H9 (cell line): ENCODE measurements around the gene HSH2D. TPM values are rescaled to one million over a fixed set of nuclear protein-coding genes. Genes with fewer than 3 reads are reported as not detected.

Source experiments
- DNase-seq: peaks from one replicate; pipeline ENCODE4 v3.0.0-alpha.2; 2017
- H2AFZ ChIP-seq: one replicate; pipeline ENCODE4 v1.6.1; 2013; ENCODE audit warnings: mild to moderate bottlenecking, low read length, control low read depth, moderate library complexity
- H2AK5ac ChIP-seq: 2 replicates; pipeline ENCODE4 v1.6.1; 2013; ENCODE audit warnings: low read length, control low read depth, mixed read lengths; ENCODE audit not compliant: insufficient read length
- H2BK120ac ChIP-seq: one replicate; pipeline ENCODE4 v1.6.1; 2013; ENCODE audit warnings: low read depth, mild to moderate bottlenecking, low read length, control low read depth, inconsistent platforms; ENCODE audit not compliant: poor library complexity, severe bottlenecking
- H2BK12ac ChIP-seq: 2 replicates; pipeline ENCODE4 v1.6.1; 2013; ENCODE audit warnings: low read length, control low read depth, mixed read lengths, low read depth; ENCODE audit not compliant: insufficient read length
- H2BK15ac ChIP-seq: 2 replicates; pipeline ENCODE4 v1.6.1; 2013; ENCODE audit warnings: low read depth, low read length, control low read depth
- H2BK20ac ChIP-seq: one replicate; pipeline ENCODE4 v1.6.1; 2013; ENCODE audit warnings: low read depth, mild to moderate bottlenecking, low read length, control low read depth, inconsistent platforms; ENCODE audit not compliant: poor library complexity, severe bottlenecking
- H2BK5ac ChIP-seq: 2 replicates; pipeline ENCODE4 v1.6.1; 2013; ENCODE audit warnings: low read length, control low read depth, mixed read lengths; ENCODE audit not compliant: insufficient read length
- H3K14ac ChIP-seq: 2 replicates; pipeline ENCODE4 v1.6.1; 2013; ENCODE audit warnings: low read length, control low read depth; ENCODE audit not compliant: insufficient read depth
- H3K18ac ChIP-seq: 2 replicates; pipeline ENCODE4 v1.6.1; 2013; ENCODE audit warnings: low read depth, mild to moderate bottlenecking, mixed read lengths, low read length, control low read depth; ENCODE audit not compliant: insufficient read length
- H3K23ac ChIP-seq: 2 replicates; pipeline ENCODE4 v1.6.1; 2013; ENCODE audit warnings: low read length, control low read depth, mixed read lengths, low read depth; ENCODE audit not compliant: insufficient read length
- H3K23me2 ChIP-seq: 2 replicates; pipeline ENCODE4 v1.6.1; 2013; ENCODE audit warnings: low read depth, mild to moderate bottlenecking, mixed read lengths, low read length, control low read depth; ENCODE audit not compliant: insufficient read length, poor library complexity, severe bottlenecking
- H3K27ac ChIP-seq: 2 replicates; pipeline ENCODE4 v1.5.1; 2013; ENCODE audit warnings: low read length, control low read depth, mixed read lengths, low read depth; ENCODE audit not compliant: insufficient read length
- H3K27me3 ChIP-seq: 2 replicates; pipeline ENCODE4 v1.6.1; 2013; ENCODE audit warnings: low read length, control low read depth, inconsistent platforms; ENCODE audit not compliant: insufficient read depth
- H3K4ac ChIP-seq: 2 replicates; pipeline ENCODE4 v1.6.1; 2013; ENCODE audit warnings: low read depth, mild to moderate bottlenecking, control low read depth, inconsistent platforms, low read length, moderate library complexity
- H3K4me1 ChIP-seq: 2 replicates; pipeline ENCODE4 v1.6.1; 2013; ENCODE audit warnings: low read length, control low read depth, inconsistent platforms; ENCODE audit not compliant: insufficient read depth
- H3K4me2 ChIP-seq: 2 replicates; pipeline ENCODE4 v1.6.1; 2013; ENCODE audit warnings: low read length, control low read depth, mixed read lengths; ENCODE audit not compliant: insufficient read length, insufficient read depth
- H3K56ac ChIP-seq: 2 replicates; pipeline ENCODE4 v1.6.1; 2013; ENCODE audit warnings: low read depth, mild to moderate bottlenecking, mixed read lengths, low read length, control low read depth; ENCODE audit not compliant: insufficient read length
- H3K79me1 ChIP-seq: 2 replicates; pipeline ENCODE4 v1.6.1; 2013; ENCODE audit warnings: low read depth, mild to moderate bottlenecking, moderate library complexity, low read length, control low read depth, inconsistent platforms; ENCODE audit not compliant: insufficient read depth, poor library complexity, severe bottlenecking
- H3K79me2 ChIP-seq: 2 replicates; pipeline ENCODE4 v1.6.1; 2013; ENCODE audit warnings: low read length, control low read depth, inconsistent platforms; ENCODE audit not compliant: insufficient read depth
- H3K9ac ChIP-seq: 2 replicates; pipeline ENCODE4 v1.6.1; 2013; ENCODE audit warnings: low read length, control low read depth, mixed read lengths; ENCODE audit not compliant: insufficient read length; ENCODE audit errors: extremely low read depth
- H3K9me3 ChIP-seq: one replicate; pipeline ENCODE4 v1.6.1; 2013; ENCODE audit warnings: low read depth, low read length, inconsistent platforms; ENCODE audit not compliant: control insufficient read depth
- H3T11ph ChIP-seq: one replicate; pipeline ENCODE4 v1.6.1; 2013; ENCODE audit warnings: mild to moderate bottlenecking, low read length, control low read depth, inconsistent platforms
- H4K20me1 ChIP-seq: one replicate; pipeline ENCODE4 v1.6.1; 2013; ENCODE audit not compliant: control insufficient read depth, insufficient read length, insufficient read depth
- H4K5ac ChIP-seq: 2 replicates; pipeline ENCODE4 v1.6.1; 2013; ENCODE audit warnings: low read depth, mild to moderate bottlenecking, mixed read lengths, low read length, control low read depth; ENCODE audit not compliant: insufficient read length
- H4K8ac ChIP-seq: replicated peaks from 2 replicates; pipeline ENCODE4 v1.6.1; 2013; ENCODE audit warnings: low read length, control low read depth, mixed read lengths, low read depth; ENCODE audit not compliant: insufficient read length
- H4K91ac ChIP-seq: 2 replicates; pipeline ENCODE4 v1.6.1; 2013; ENCODE audit warnings: low read depth, mild to moderate bottlenecking, moderate library complexity, mixed read lengths, low read length, control low read depth; ENCODE audit not compliant: insufficient read length
- H3K27ac Mint-ChIP-seq, 3 experiments: 2 replicates in 2 of 3; 3 replicates in 1 of 3; pipeline ENCODE4 v1.8.0; 2020 to 2021; ENCODE audit warnings: mixed read lengths in 3 of 3, mild to moderate bottlenecking in 1 of 3, moderate library complexity in 1 of 3
- H3K27me3 Mint-ChIP-seq: 2 replicates; pipeline ENCODE4 v1.8.0; 2021; ENCODE audit warnings: low read depth, mild to moderate bottlenecking, moderate library complexity, mixed read lengths
- H3K36me3 Mint-ChIP-seq, 3 experiments: 2 replicates in 2 of 3; 3 replicates in 1 of 3; pipeline ENCODE4 v1.8.0; 2020 to 2021; ENCODE audit warnings: low read depth in 3 of 3, mixed read lengths in 3 of 3; ENCODE audit not compliant: insufficient read depth in 1 of 3
- H3K4me1 Mint-ChIP-seq, 2 experiments: 2 replicates each; pipeline ENCODE4 v1.8.0; 2020; ENCODE audit warnings: mixed read lengths in 2 of 2
- H3K4me3 Mint-ChIP-seq, 2 experiments: 2 replicates in 1 of 2; 3 replicates in 1 of 2; pipeline ENCODE4 v1.8.0; 2020 to 2021; ENCODE audit warnings: mild to moderate bottlenecking in 2 of 2, mixed read lengths in 2 of 2, moderate library complexity in 1 of 2
- H3K9me3 Mint-ChIP-seq, 2 experiments: 2 replicates in 1 of 2; 3 replicates in 1 of 2; pipeline ENCODE4 v1.8.0; 2020; ENCODE audit warnings: mild to moderate bottlenecking in 2 of 2, mixed read lengths in 2 of 2, moderate library complexity in 1 of 2
- WGBS: extraction: QIAGEN DNeasy Blood & Tissue Kit; methylation state at CpG from one replicate; pipeline ENCODE4 v1.1.7; 2013; ENCODE audit warnings: missing lambda C conversion rate, low lambda C conversion rate, mixed read lengths; ENCODE audit not compliant: insufficient read length; ENCODE audit errors: extremely low coverage; 5-methylcytosine and 5-hydroxymethylcytosine counted together
- total RNA-seq: library from RNA; stranded (reverse); gene quantifications from 2 replicates; pipeline ENCODE4 v1.2.1, GENCODE V29; 2021
- TF ChIP-seq, protein P1 (sequence below): fragments of 200-600 bp; sonication (generic); conservative IDR thresholded peaks from 3 replicates; pipeline ENCODE4 v1.8.0; 2021; ENCODE audit warnings: antibody characterized with exemption, mild to moderate bottlenecking

Gene HSH2D
- total RNA-seq, 1 experiment from 2014 or later, result 2.3 TPM

GRCh38 chr19:16202320-16203255, 59.1 kb downstream of the HSH2D start:
- no peak overlapping the region for H4K8ac ChIP-seq
- no peak overlapping the region for H2BK12ac ChIP-seq
- H2BK20ac ChIP-seq, result no peak overlapping the region
- H3K23ac ChIP-seq, result no peak overlapping the region
- no peaks in the 10 kb centered on the region for H3K79me1 ChIP-seq
- no peak overlapping the region for H2AFZ ChIP-seq
- Mint-ChIP-seq H3K9me3 (no peaks in the 10 kb centered on the region), H3K27me3 (no peaks in the 10 kb centered on the region), H3K4me3 (no peak overlapping the region; a peak in 1 of 5 replicates), H3K27ac (peak overlapping the region in 1 of 3 experiments; percentile 7; a peak in 2 of 7 replicates), H3K4me1 (peaks cover 3% of the 10 kb centered on the region in 2 experiments; a peak in 3 of 4 replicates), H3K36me3 (peaks cover 2 to 9% (median 8%) of the 10 kb centered on the region in 3 experiments; a peak in 2 of 7 replicates)
- H3K27me3 ChIP-seq, result no peaks in the 10 kb centered on the region
- no peaks in the 10 kb centered on the region for H3K23me2 ChIP-seq
- no peaks in the 10 kb centered on the region for H3K79me2 ChIP-seq
- no peak overlapping the region for H2BK120ac ChIP-seq
- no peak for DNase-seq
- no peak overlapping the region for H4K5ac ChIP-seq
- no peaks in the 10 kb centered on the region for H3K9me3 ChIP-seq
- H3K4me2 ChIP-seq, result no peak overlapping the region
- no peak overlapping the region for H4K91ac ChIP-seq
- no peak overlapping the region for H3K9ac ChIP-seq
- no peak overlapping the region for H3K56ac ChIP-seq
- WGBS, result no CpG with 5 or more reads among the region's 22 CpGs
- H3K14ac ChIP-seq, result no peak overlapping the region
- H3K27ac ChIP-seq, result no peak overlapping the region
- TF ChIP-seq, protein P1, sequence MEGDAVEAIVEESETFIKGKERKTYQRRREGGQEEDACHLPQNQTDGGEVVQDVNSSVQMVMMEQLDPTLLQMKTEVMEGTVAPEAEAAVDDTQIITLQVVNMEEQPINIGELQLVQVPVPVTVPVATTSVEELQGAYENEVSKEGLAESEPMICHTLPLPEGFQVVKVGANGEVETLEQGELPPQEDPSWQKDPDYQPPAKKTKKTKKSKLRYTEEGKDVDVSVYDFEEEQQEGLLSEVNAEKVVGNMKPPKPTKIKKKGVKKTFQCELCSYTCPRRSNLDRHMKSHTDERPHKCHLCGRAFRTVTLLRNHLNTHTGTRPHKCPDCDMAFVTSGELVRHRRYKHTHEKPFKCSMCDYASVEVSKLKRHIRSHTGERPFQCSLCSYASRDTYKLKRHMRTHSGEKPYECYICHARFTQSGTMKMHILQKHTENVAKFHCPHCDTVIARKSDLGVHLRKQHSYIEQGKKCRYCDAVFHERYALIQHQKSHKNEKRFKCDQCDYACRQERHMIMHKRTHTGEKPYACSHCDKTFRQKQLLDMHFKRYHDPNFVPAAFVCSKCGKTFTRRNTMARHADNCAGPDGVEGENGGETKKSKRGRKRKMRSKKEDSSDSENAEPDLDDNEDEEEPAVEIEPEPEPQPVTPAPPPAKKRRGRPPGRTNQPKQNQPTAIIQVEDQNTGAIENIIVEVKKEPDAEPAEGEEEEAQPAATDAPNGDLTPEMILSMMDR, result no peak
- H3K18ac ChIP-seq, result no peak overlapping the region
- H3K4ac ChIP-seq, result no peak overlapping the region
- no peak overlapping the region for H2BK5ac ChIP-seq
- no peak overlapping the region for H3T11ph ChIP-seq
- no peaks in the 10 kb centered on the region; the same call in 1 of the 2 replicates for H3K4me1 ChIP-seq
- H2BK15ac ChIP-seq, result no peak overlapping the region
- H2AK5ac ChIP-seq, result no peak overlapping the region
- no peaks in the 10 kb centered on the region for H4K20me1 ChIP-seq
